HG03521 (cell line): ENCODE results near the gene MPC1L.
A peak's percentile ranks its signal among the peaks of the same experiment; 100 is the strongest.

ENCODE experiments used
- ATAC-seq: cut with Tn5 transposase; IDR thresholded peaks from one replicate; pipeline ENCODE4 v1.9.1; 2021; ENCODE audit warnings: mild to moderate bottlenecking, moderate library complexity; ENCODE audit not compliant: unreplicated experiment

Gene MPC1L

DNA sequence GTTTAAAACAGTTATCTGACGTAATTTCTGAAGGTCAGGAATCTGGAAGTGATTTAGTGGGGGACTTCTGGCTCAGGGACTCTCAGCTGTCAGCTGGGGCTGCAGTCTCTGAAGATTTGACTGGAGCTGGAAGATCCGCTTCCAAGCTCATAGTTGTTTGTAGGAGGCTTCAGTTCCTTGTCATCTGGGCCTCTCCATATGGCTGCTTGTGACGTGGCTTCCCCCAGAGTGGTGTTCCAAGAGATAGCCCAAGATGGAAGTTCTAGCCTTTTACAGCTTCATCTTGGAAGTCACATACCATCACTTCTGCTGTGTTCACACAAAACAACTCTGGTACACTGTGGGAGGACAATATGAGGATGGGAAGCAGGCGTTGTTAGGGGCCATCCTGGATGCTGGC, 2.1 kb downstream of the MPC1L start:
- no peak for ATAC-seq

- no peak for ATAC-seq
Observed at GRCh38 chrX:40628506-40628905, 5.3 kb downstream of the MPC1L start.

- ATAC-seq = no peak
Observed at GRCh38 chrX:40632199-40632598, 9.0 kb downstream of the MPC1L start.

DNA sequence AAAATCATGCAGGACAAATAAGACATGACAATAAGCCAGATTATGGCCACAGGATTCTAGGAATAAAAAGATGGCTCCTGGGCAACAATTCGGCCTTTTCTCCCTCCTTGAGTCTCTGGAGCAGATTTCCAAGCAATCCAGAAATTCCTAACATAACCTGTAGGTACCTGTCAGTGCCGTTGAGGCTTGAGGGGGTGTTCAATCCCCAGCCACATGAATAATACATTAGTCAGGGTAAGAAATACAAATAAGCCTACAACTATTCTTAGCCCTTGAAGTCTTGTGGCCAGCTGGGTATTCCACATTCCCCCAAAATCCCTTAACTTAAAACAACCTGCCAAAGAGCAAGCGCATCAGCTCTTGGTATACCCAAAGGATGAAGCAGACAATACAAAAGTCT, 14.5 kb downstream of the MPC1L start:
- no peak for ATAC-seq

GRCh38 chrX:40644176-40644575, 20.9 kb downstream of the MPC1L start:
- no peak for ATAC-seq

- no peak for ATAC-seq
Observed at GRCh38 chrX:40644821-40645358, 21.7 kb downstream of the MPC1L start.

- ATAC-seq = peak; percentile 24
Observed at GRCh38 chrX:40646489-40647306, 23.5 kb downstream of the MPC1L start.

- ATAC-seq = peak; percentile 59
Observed at GRCh38 chrX:40647307-40648197, 24.3 kb downstream of the MPC1L start, which contains the start of gene CXorf38. CXorf38 (minus strand) TSS chrX:40647561; CDS start chrX:40647520, 41 bp downstream.

- no peak for ATAC-seq
Observed at GRCh38 chrX:40651620-40652223, 28.5 kb downstream of the MPC1L start.

DNA sequence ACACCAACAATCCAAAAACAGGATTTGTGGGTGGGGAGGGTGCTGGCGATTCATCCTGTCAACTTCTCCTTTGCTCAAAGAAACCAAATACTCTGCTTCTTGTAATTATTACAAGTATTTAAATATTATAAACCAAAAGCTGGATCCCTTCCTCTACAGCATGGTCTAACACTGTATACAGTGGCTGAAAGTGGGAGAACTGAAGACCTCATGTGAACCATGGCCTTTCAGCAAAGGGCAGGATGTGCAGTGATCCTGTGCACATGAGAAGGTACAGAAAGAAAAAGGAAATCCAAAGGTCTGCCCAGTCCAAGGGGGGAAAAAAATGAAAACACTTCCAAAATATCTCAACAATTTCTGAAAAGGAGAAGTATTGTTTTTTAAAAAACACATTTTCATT, 29.4 kb downstream of the MPC1L start:
- ATAC-seq = no peak

DNA sequence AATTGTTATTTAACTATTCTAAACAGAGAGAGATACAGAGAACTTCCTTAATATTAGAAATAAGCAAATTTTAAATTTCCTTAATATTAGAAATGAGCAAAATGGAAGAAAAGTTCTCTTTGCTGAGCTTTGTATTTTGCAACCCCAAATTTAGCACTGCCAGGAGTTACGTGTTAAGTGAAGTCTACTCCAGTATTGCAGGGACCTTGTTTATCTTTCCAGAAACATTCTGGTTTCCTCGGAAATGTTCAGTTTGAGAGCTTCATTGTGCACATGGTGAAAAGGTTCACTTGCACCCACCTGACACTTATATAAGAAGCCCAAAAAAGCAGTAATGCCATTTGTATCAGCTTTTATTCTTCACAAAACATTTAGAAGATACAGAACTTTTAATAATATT, 30.3 kb downstream of the MPC1L start:
- no peak for ATAC-seq

DNA sequence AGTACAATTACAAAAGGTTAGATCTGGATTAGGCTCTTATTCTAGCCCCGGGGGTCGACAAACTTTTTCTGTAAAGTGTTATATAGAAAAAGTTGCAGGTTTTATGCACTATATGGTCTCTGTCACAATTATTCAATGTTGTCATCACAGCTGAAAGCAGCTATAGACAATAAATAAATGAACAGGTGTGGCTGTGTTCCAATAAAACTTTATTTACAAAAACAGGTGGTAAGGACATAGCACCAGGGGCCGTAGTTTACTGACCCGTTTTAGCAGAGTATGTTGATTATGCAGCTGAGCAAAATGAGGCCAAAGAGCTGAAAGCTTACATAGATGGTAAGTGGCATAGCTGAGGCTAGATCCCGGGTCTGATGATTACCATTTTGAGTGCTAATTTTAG, 37.2 kb downstream of the MPC1L start:
- no peak for ATAC-seq

GRCh38 chrX:40661489-40661888, 38.3 kb downstream of the MPC1L start:
- ATAC-seq = no peak

GRCh38 chrX:40663078-40663740, 40.0 kb downstream of the MPC1L start:
- no peak for ATAC-seq

DNA sequence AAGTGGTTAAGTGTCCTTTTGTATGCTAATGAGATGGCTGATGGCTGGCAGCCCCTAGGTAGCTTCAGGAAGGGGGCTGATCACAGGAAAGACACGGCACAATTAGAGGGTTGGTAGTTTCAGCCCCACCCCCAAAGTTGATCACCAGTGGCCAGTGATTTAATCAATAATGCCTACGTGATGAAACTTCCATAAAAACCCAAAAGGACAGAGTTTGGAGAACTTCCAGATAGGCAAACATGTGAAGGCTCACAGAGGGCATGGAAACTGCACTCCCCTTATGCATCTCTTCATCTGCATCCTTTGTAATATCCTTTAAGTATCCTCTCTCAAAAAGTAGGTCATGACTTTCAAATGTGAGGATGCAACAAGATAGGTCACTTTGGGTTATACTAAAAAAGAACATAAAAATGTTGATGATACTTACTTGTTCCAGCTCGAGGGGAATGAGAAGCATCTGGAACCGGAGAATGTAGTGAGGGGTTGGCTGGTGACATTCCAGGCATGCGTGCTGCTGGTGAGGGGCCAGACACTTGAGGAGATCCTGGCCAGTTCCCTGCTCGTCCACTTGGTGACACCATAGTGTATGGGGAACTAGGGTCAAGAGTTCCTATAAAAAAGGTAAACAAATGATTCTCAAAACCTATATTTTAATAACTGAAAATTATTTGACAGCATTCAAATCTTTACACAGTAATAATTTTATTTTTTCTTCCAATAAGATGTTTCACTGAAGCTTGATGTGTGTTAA, 40.8 kb downstream of the MPC1L start:
- no peak for ATAC-seq

DNA sequence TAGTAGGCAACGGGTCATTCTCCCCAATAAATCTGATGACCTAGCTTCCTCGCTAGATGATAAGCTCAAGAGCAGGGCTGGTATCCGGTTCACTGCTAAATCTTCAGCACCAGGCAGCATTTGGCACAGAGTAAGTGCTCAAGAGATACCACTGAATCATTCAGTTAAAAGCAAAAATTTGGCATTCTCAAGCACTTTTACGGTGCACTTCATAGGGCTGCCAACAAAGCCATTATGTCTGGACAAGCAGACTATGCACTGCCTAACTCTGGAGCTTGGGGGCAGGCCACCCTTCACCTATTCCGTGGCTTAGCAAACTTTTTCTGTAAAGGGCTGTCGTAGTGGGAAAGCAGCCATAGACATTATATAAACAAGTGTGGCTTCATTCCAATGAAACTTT, 47.9 kb downstream of the MPC1L start:
- no peak for ATAC-seq
